Liver (tissue), 9 donors: Measurements from ENCODE around the gene RAD50. TPM values are rescaled to one million over a fixed set of nuclear protein-coding genes. Genes with fewer than 3 reads are reported as not detected.

Source experiments
- DNase-seq: peaks from one replicate; pipeline ENCODE4 v3.0.0-alpha.2; 2017; ENCODE audit warnings: low spot score
- H3K27ac ChIP-seq, 2 donors: one replicate each; pipeline ENCODE4 v1.7.0; 2013; ENCODE audit warnings: inconsistent platforms in 2 of 2, low read length in 2 of 2, control low read depth in 1 of 2, low read depth in 1 of 2, mild to moderate bottlenecking in 1 of 2
- H3K27me3 ChIP-seq, 4 donors: one replicate each; pipeline versions ENCODE4 v1.6.1 to v1.7.0; 2013; ENCODE audit warnings: low read length in 3 of 4, inconsistent platforms in 1 of 4, mild to moderate bottlenecking in 1 of 4, moderate library complexity in 1 of 4; ENCODE audit not compliant: control insufficient read depth in 4 of 4, insufficient read depth in 4 of 4
- H3K36me3 ChIP-seq, 4 donors: one replicate each; pipeline versions ENCODE4 v1.6.1 to v1.7.0; 2013; ENCODE audit warnings: low read length in 3 of 4, mild to moderate bottlenecking in 3 of 4, low read depth in 1 of 4, moderate library complexity in 1 of 4; ENCODE audit not compliant: control insufficient read depth in 4 of 4, insufficient read depth in 3 of 4
- H3K4me1 ChIP-seq, 4 donors: one replicate each; pipeline versions ENCODE4 v1.6.1 to v1.7.0; 2013; ENCODE audit warnings: low read length in 3 of 4, mild to moderate bottlenecking in 3 of 4, moderate library complexity in 1 of 4; ENCODE audit not compliant: control insufficient read depth in 4 of 4, insufficient read depth in 4 of 4
- H3K4me3 ChIP-seq, 3 donors: one replicate each; pipeline versions ENCODE4 v1.6.1 to v1.7.0; 2013; ENCODE audit warnings: low read length in 3 of 3, control low read depth in 1 of 3, low read depth in 1 of 3, mild to moderate bottlenecking in 1 of 3
- H3K9ac ChIP-seq, 2 donors: one replicate each; pipeline ENCODE4 v1.7.0; 2013; ENCODE audit warnings: low read length in 2 of 2, mild to moderate bottlenecking in 2 of 2, moderate library complexity in 2 of 2, control low read depth in 1 of 2, low read depth in 1 of 2
- H3K9me3 ChIP-seq, 4 donors: one replicate each; pipeline versions ENCODE4 v1.6.1 to v1.7.0; 2013; ENCODE audit warnings: low read length in 3 of 4; ENCODE audit not compliant: control insufficient read depth in 4 of 4
- ATF3 ChIP-seq: IDR thresholded peaks from 2 replicates; pipeline ENCODE4 v1.6.1; 2016; ENCODE audit warnings: antibody characterized with exemption
- CTCF ChIP-seq: fragments of 150-350 bp; IDR thresholded peaks from 2 replicates; pipeline ENCODE4 v1.5.1; 2017; ENCODE audit warnings: improper control_type of control experiment, low read depth, low read length; ENCODE audit not compliant: missing input control
- EGR1 ChIP-seq, 2 donors: IDR thresholded peaks; 2 replicates each; pipeline ENCODE4 v1.6.1; 2016 to 2018; ENCODE audit warnings: antibody characterized with exemption in 2 of 2, low read depth in 2 of 2
- FOXA1 ChIP-seq: IDR thresholded peaks from 2 replicates; pipeline ENCODE4 v1.6.1; 2016; ENCODE audit warnings: antibody characterized with exemption
- FOXA2 ChIP-seq: IDR thresholded peaks from 2 replicates; pipeline ENCODE4 v1.6.1; 2016; ENCODE audit warnings: antibody characterized with exemption
- GABPA ChIP-seq, 2 donors: IDR thresholded peaks in 1 of 2; conservative IDR thresholded peaks in 1 of 2; 2 replicates each; pipeline ENCODE4 v1.6.1; 2016; ENCODE audit warnings: antibody characterized with exemption in 2 of 2, mild to moderate bottlenecking in 1 of 2, moderate library complexity in 1 of 2
- HNF4A ChIP-seq, 2 donors: conservative IDR thresholded peaks; 2 replicates each; pipeline ENCODE4 v1.6.1; 2016; ENCODE audit warnings: antibody characterized with exemption in 2 of 2, mild to moderate bottlenecking in 2 of 2
- HNF4G ChIP-seq: IDR thresholded peaks from 2 replicates; pipeline ENCODE4 v1.6.1; 2016; ENCODE audit warnings: antibody characterized with exemption
- JUND ChIP-seq, 2 donors: IDR thresholded peaks; 2 replicates each; pipeline ENCODE4 v1.6.1; 2016; ENCODE audit warnings: antibody characterized with exemption in 2 of 2
- MAX ChIP-seq: IDR thresholded peaks from 2 replicates; pipeline ENCODE4 v1.6.1; 2016; ENCODE audit warnings: antibody characterized with exemption
- NR2F2 ChIP-seq: IDR thresholded peaks from 2 replicates; pipeline ENCODE4 v1.6.1; 2016; ENCODE audit warnings: antibody characterized with exemption
- RAD21 ChIP-seq, 2 donors: IDR thresholded peaks; 2 replicates each; pipeline ENCODE4 v1.6.1; 2016; ENCODE audit warnings: antibody characterized with exemption in 2 of 2, mild to moderate bottlenecking in 2 of 2
- REST ChIP-seq: IDR thresholded peaks from 2 replicates; pipeline ENCODE4 v1.6.1; 2016; ENCODE audit warnings: antibody characterized with exemption, mild to moderate bottlenecking
- RXRA ChIP-seq, 2 donors: IDR thresholded peaks; 2 replicates each; pipeline ENCODE4 v1.6.1; 2017 to 2018; ENCODE audit warnings: antibody characterized with exemption in 2 of 2, mild to moderate bottlenecking in 1 of 2
- SP1 ChIP-seq: IDR thresholded peaks from 2 replicates; pipeline ENCODE4 v1.6.1; 2018; ENCODE audit warnings: antibody characterized with exemption, mild to moderate bottlenecking
- TAF1 ChIP-seq: conservative IDR thresholded peaks from 2 replicates; pipeline ENCODE4 v1.6.1; 2016; ENCODE audit warnings: antibody characterized with exemption, mild to moderate bottlenecking
- YY1 ChIP-seq: IDR thresholded peaks from 2 replicates; pipeline ENCODE4 v1.6.1; 2016; ENCODE audit warnings: antibody characterized with exemption, mild to moderate bottlenecking
- ZBTB33 ChIP-seq: IDR thresholded peaks from 2 replicates; pipeline ENCODE4 v1.6.1; 2016; ENCODE audit warnings: antibody characterized with exemption
- WGBS: extraction: QIAGEN DNeasy Blood & Tissue Kit; methylation state at CpG from one replicate; pipeline ENCODE4 v1.1.7; 2013; 5-methylcytosine and 5-hydroxymethylcytosine counted together
- polyA plus RNA-seq, 2 donors: library from polyadenylated mRNA; stranded (reverse) in 1 of 2; unstranded in 1 of 2; fragments of 200-250 nt in 1 of 2; fragments of >200 nt in 1 of 2; fragmentation: Nextera tagmentation in 1 of 2; extraction: Ambion mirVana in 1 of 2; gene quantifications; one replicate each; pipeline versions ENCODE4 v1.2.1 to v1.2.3, GENCODE V29; 2013 to 2015
- total RNA-seq, 2 donors: library from RNA; depleted of rRNA; stranded (reverse); fragments of >200 nt; gene quantifications; one replicate each; pipeline ENCODE4 v1.2.3, GENCODE V29; 2014
- donor health status: healthy.
- donor health status: healthy.
- donor health status: healthy.
- donor health status: healthy.
- donor health status: healthy.

Gene RAD50
- total and polyA plus RNA-seq, 4 donors = 6.1 to 18.7 (median 14.9) TPM

- H3K36me3 ChIP-seq = no peaks in the 10 kb centered on the region
- no peaks in the 10 kb centered on the region for H3K9me3 ChIP-seq
- no peak overlapping the region for H3K27ac ChIP-seq
- no peak for DNase-seq
- H3K9ac ChIP-seq = no peak overlapping the region
- H3K27me3 ChIP-seq = no peaks in the 10 kb centered on the region
- H3K4me3 ChIP-seq = no peak overlapping the region
- WGBS = 98% methylated on average over 3 of the region's 3 CpGs
- TF ChIP-seq RAD21 (IDR thresholded peaks at IDR 0.05) = no peak
- no peak for TF ChIP-seq TAF1
- no peak for TF ChIP-seq GABPA (IDR thresholded peaks at IDR 0.05 in 1 of 2, conservative IDR thresholded peaks at IDR 0.05 in 1 of 2)
- no peak for TF ChIP-seq RXRA (IDR thresholded peaks at IDR 0.05)
- TF ChIP-seq NR2F2 = no peak
- no peak for TF ChIP-seq HNF4G
- TF ChIP-seq YY1 = no peak
- no peak for TF ChIP-seq FOXA2
- TF ChIP-seq FOXA1 = no peak
- TF ChIP-seq REST = no peak
- TF ChIP-seq MAX = no peak
- TF ChIP-seq SP1 = no peak
- TF ChIP-seq ATF3 = no peak
- TF ChIP-seq HNF4A (conservative IDR thresholded peaks at IDR 0.05) = no peak
- TF ChIP-seq ZBTB33 = no peak
- no peak for TF ChIP-seq CTCF
- TF ChIP-seq EGR1 (IDR thresholded peaks at IDR 0.05; ENCODE audit: low read depth in 2 of 2) = no peak
- TF ChIP-seq JUND (IDR thresholded peaks at IDR 0.05) = no peak
- no peaks in the 10 kb centered on the region for H3K4me1 ChIP-seq
These were observed 114.2 kb downstream of the RAD50 start for GRCh38 chr5:132671000-132671399.
